ENCODE data around the gene CTNNBL1.

The CTNNBL1 gene

DNA sequence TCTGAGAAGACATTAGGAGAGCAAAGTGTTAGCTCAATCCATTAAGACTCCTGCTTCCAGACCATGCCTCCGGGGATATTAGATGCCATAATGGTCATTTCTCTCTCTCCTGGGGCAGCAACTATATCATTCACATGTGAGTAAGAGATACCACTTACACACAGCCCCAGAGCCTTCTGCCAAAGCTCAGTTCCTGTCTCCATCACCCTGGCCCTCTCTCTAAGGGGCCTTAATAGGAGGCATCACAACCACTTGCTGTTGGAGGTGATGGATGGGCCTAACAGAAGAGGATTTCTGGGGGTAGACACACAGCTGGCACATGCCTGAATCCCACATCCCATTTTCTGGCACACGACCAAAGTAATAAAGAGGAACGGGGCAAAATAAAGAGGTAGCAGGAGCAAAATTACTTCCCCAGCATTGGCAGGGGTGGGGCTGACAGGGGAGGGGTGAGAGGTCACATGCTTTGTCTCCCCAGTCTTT is 175.1 kb downstream of the CTNNBL1 start:
- TF ChIP-seq, protein P1, sequence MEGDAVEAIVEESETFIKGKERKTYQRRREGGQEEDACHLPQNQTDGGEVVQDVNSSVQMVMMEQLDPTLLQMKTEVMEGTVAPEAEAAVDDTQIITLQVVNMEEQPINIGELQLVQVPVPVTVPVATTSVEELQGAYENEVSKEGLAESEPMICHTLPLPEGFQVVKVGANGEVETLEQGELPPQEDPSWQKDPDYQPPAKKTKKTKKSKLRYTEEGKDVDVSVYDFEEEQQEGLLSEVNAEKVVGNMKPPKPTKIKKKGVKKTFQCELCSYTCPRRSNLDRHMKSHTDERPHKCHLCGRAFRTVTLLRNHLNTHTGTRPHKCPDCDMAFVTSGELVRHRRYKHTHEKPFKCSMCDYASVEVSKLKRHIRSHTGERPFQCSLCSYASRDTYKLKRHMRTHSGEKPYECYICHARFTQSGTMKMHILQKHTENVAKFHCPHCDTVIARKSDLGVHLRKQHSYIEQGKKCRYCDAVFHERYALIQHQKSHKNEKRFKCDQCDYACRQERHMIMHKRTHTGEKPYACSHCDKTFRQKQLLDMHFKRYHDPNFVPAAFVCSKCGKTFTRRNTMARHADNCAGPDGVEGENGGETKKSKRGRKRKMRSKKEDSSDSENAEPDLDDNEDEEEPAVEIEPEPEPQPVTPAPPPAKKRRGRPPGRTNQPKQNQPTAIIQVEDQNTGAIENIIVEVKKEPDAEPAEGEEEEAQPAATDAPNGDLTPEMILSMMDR (conservative IDR thresholded peaks at IDR 0.05; ENCODE audit: low read length): no peak
- DNase-seq (ENCODE audit: low read depth): no peak
- no peak overlapping the region for H3K4me3 ChIP-seq (ENCODE audit: low read length)

DNA sequence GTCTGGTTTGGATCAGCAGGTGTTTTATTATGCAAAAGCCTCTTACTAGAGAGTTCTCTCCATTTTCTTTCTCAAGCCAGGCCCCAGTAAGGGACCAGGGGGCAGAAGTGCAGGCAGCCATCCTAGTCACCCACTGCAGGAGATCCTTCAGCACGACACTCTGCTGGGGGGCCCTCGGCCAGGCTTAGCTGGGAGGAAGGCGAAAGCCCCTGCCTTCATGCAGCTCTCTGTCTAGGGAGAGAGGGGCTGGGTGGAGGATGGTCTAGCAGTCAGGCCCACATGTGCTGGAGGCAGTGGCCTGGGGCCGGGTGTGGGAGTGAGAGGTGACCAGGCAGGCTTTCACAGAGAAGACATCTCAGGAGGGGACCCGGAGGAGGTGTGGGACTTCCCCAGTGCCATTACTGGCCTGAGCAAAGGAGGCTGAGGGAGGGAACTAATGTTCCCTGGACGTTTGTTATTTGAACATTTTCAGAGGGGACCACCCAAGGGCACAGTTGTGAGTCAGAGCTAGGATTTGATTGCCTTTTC is 175.6 kb downstream of the CTNNBL1 start:
- no peak overlapping the region for H3K4me3 ChIP-seq (ENCODE audit: low read length)
- no peak for DNase-seq (ENCODE audit: low read depth)
- TF ChIP-seq, protein P1 (conservative IDR thresholded peaks at IDR 0.05; ENCODE audit: low read length): no peak

DNA sequence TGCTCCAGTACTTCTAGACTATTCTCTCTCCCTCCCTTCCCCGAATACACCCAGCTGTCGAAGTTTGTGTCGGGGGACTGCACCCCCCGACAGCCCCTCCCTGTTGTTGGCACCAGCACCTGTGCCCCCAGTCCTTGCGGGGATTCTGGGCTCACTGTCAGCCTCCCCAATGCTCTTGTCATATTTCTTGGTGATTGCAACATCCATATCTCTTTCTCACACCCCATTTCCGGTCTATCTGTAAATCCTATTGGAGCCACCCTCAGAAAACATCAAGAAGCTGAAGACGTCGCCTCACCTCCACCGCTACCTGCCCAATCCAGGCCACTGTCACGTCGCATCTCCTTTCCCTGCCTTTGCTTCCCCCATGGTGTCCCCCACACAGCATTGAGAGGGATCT is 176.5 kb downstream of the CTNNBL1 start:
- DNase-seq (ENCODE audit: low read depth): no peak
- TF ChIP-seq, protein P1 (conservative IDR thresholded peaks at IDR 0.05; ENCODE audit: low read length): no peak
- H3K4me3 ChIP-seq (ENCODE audit: low read length): no peak overlapping the region

DNA sequence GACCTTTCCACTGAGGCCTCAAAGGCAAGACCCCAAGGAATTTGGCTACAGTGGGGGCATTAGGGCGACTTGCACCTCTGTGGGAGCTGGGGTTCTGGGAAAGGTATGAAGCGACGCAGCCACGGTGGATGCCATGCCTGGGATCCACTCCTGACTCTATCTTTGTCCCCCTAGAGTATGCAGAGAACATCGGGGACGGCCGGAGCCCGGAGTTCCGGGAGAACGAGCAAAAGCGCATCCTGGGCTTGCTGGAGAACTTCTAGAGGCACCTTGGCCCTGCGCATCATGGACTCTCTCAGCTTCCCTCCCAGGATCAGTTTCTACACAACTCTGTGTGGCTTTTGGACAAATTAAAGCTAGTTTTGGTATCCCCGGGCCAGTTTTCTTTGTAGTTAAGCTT is 177.9 kb downstream of the CTNNBL1 start:
- DNase-seq (ENCODE audit: low read depth): no peak
- no peak overlapping the region for H3K4me3 ChIP-seq (ENCODE audit: low read length)
- TF ChIP-seq, protein P1 (conservative IDR thresholded peaks at IDR 0.05; ENCODE audit: low read length): no peak

DNA sequence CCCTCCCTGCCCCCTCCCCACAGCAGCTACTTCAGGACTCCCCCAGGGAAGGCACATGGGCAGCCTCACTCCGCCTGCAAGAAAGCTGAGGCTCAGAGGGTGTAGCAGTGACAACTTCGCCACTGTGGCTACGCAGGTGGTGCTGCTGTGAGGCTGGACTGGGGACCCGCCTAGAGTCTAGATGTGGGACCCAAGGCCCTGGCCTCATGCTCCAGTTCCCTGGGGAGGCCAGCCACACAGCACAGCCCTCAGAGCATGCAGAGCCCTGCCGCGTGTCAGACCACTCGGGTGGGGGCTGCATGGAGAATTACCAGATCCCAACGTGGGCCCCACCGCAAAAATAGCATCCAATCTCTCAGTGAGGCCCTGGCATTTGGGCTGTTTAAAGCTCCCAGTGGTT is 178.3 kb downstream of the CTNNBL1 start:
- no peak overlapping the region for H3K4me3 ChIP-seq (ENCODE audit: low read length)
- no peak for DNase-seq (ENCODE audit: low read depth)
- TF ChIP-seq, protein P1 (conservative IDR thresholded peaks at IDR 0.05; ENCODE audit: low read length): no peak

DNA sequence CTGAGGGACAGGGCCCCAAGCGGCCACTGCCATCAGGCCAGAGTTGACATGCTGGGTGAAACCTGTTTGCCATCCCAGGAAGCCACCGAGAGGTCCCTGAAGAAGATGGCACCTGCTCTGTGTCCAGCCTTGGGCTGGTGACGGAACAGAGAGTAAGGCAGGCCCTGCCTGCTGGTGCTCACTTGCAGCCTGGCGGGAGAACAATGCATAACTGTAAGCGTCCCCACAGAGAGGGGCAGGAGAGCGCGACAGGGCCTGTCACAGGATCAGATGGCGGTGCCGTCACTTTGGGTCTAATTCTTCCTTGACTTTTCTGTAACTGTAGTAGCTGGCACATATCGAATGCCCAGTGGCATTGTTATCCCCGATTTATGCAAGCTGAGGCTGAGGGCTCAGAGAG is 180.1 kb downstream of the CTNNBL1 start:
- TF ChIP-seq, protein P1 (conservative IDR thresholded peaks at IDR 0.05; ENCODE audit: low read length): no peak
- no peak overlapping the region for H3K4me3 ChIP-seq (ENCODE audit: low read length)
- DNase-seq (ENCODE audit: low read depth): no peak

DNA sequence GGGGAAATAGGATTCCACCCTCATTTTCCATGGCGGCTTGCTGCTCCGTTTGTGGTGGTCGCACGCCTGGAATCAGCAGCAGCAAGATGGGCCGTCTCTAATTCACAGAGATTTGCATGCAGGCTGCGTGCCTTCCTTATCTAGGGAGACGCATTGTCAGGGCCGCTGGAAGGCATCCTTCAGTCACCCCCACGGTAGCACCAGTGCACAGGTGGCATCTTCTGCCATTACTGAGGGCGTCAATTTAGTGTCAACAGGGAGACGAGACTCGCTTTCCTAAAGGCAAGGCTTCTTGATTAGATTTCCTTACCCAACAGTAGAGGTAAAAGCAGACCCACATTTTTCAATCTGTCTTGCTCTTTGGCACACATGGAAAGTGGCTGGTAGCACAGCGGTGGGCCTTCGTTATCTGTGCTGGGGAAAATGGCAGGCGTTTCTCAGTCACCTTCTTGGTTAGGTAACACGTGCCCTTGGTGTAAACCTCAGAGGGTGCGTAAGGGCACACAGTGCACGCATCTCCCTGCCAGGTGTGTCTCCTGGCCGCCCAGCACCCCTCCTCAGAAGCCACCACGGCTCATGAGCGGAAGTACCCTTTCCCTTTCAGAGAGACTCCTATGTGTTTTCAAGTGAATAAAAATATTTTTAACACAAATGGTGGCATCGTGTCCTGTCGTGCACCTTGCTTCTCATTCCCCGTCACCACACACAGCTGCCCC is 181.8 kb downstream of the CTNNBL1 start:
- H3K4me3 ChIP-seq (ENCODE audit: low read length): no peak overlapping the region
- DNase-seq (ENCODE audit: low read depth): no peak
- TF ChIP-seq, protein P1 (conservative IDR thresholded peaks at IDR 0.05; ENCODE audit: low read length): no peak
